ENCODE data around the gene POLR2B.

POLR2B gene

GRCh38 chr4:56977321-56978012 is 1.2 kb upstream of the POLR2B start, which contains the start of gene NOA1 (continued):
- TF ChIP-seq ZNF423 (tag by site-specific recombination; IDR thresholded peaks at IDR 0.05) = no peak
- no peak for TF ChIP-seq TRIM28 (IDR thresholded peaks at IDR 0.05; ENCODE audit: borderline replicate concordance, low read length)
- TF ChIP-seq ZNF350 (tag by site-specific recombination; IDR thresholded peaks at IDR 0.05) = no peak
- TF ChIP-seq KLF1 (tag by site-specific recombination; IDR thresholded peaks at IDR 0.05) = peak; percentile 39; the same call in 1 of the 2 replicates
- TF ChIP-seq ZSCAN5A (tag by site-specific recombination; IDR thresholded peaks at IDR 0.05) = no peak
- TF ChIP-seq ZNF501 (tag by site-specific recombination; IDR thresholded peaks at IDR 0.05) = peak; percentile 7; the same call in 1 of the 2 replicates
- no peak for TF ChIP-seq ZNF624 (tag by site-specific recombination; IDR thresholded peaks at IDR 0.05)
- no peak for TF ChIP-seq ZNF544 (tag by site-specific recombination; IDR thresholded peaks at IDR 0.05)
- peak; percentile 15; the same call in 1 of the 2 replicates for TF ChIP-seq OSR2 (tag by site-specific recombination; IDR thresholded peaks at IDR 0.05)
- no peak for TF ChIP-seq ZNF830 (tag by site-specific recombination; IDR thresholded peaks at IDR 0.05; ENCODE audit: low read depth)
- no peak for TF ChIP-seq ZNF16 (tag by site-specific recombination; IDR thresholded peaks at IDR 0.05; ENCODE audit: low read depth)
- no peak for TF ChIP-seq ZNF174 (tag by site-specific recombination; IDR thresholded peaks at IDR 0.05)
- peak; percentile 90 for TF ChIP-seq ZBTB8A (tag by site-specific recombination; IDR thresholded peaks at IDR 0.05)
- TF ChIP-seq PRDM1 (tag by site-specific recombination; IDR thresholded peaks at IDR 0.05) = peak; percentile 46; the same call in 1 of the 2 replicates
- no peak for TF ChIP-seq ZNF398 (tag by site-specific recombination; IDR thresholded peaks at IDR 0.05)
- no peak for TF ChIP-seq ZNF514 (tag by site-specific recombination; IDR thresholded peaks at IDR 0.05)
- 0 out of 2 replicates have a peak, but pooled peaks have one; percentile 13 for TF ChIP-seq ZNF843 (tag by site-specific recombination; IDR thresholded peaks at IDR 0.05)
- TF ChIP-seq BCL11B (tag by site-specific recombination; IDR thresholded peaks at IDR 0.05; ENCODE audit: low read depth) = 0 out of 2 replicates have a peak, but pooled peaks have one; percentile 9
- no peak for TF ChIP-seq ZNF391 (tag by site-specific recombination; IDR thresholded peaks at IDR 0.05; ENCODE audit: borderline replicate concordance, low read depth)
- no peak for TF ChIP-seq ZNF24 (tag by site-specific recombination; IDR thresholded peaks at IDR 0.05)
- TF ChIP-seq SP7 (tag by site-specific recombination; IDR thresholded peaks at IDR 0.05) = no peak
- TF ChIP-seq ZBTB11 (tag by site-specific recombination; conservative IDR thresholded peaks at IDR 0.05; ENCODE audit: low read depth) = peak; percentile 3; the same call in 1 of the 2 replicates
- TF ChIP-seq SP2 (tag by site-specific recombination; IDR thresholded peaks at IDR 0.05) = peak; percentile 68
- TF ChIP-seq ZNF132 (tag by site-specific recombination; IDR thresholded peaks at IDR 0.05; ENCODE audit: borderline replicate concordance) = no peak
- no peak for TF ChIP-seq ZNF221 (tag by site-specific recombination; IDR thresholded peaks at IDR 0.05; ENCODE audit: borderline replicate concordance)
- TF ChIP-seq ZSCAN18 (tag by site-specific recombination; IDR thresholded peaks at IDR 0.05) = no peak
- no peak for TF ChIP-seq ELK4 (IDR thresholded peaks at IDR 0.05; ENCODE audit: borderline replicate concordance, low read depth, low read length)
- no peak for TF ChIP-seq ZNF266 (tag by site-specific recombination; IDR thresholded peaks at IDR 0.05; ENCODE audit: low read depth)
- no peak for TF ChIP-seq ZXDB (tag by site-specific recombination; IDR thresholded peaks at IDR 0.05)
- TF ChIP-seq ZNF292 (tag by site-specific recombination; IDR thresholded peaks at IDR 0.05; ENCODE audit: borderline replicate concordance, low read depth) = no peak
- TF ChIP-seq ZNF19 (tag by site-specific recombination; IDR thresholded peaks at IDR 0.05; ENCODE audit: low read depth) = no peak
- TF ChIP-seq HOXC10 (CRISPR knock-in tag; IDR thresholded peaks at IDR 0.05) = no peak
- no peak for TF ChIP-seq ZNF416 (tag by site-specific recombination; IDR thresholded peaks at IDR 0.05)
